ENCODE data around the gene GBF1. TPM values are rescaled to one million over a fixed set of nuclear protein-coding genes. Genes with fewer than 3 reads are reported as not detected.

The GBF1 gene
- total and polyA plus RNA-seq, 10 of the 15 experiments (the other 5 are each of a cell fraction or from before 2014, with no cell fraction given): 0.82 to 42.0 (median 21.8) TPM

DNA sequence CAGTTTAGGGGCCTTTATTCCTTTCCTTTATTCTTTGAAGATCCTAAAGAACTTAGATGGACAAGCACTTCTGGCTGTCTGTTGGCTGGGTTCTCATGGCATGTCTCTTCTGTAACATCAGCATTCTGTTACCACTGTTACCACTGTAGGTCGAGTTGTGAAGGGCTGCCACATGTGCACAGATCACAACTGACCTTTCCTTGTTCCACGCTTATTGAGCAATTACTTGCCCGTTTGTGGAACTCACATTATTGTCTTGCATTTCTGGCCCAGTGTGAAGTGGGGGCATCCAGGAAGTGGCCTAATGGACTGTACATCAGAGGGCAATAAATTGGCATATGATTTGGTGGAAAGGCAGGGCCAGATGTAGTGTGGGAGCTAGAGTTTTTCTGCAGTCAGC lies 23.7 kb downstream of the GBF1 start:
- no peak overlapping the region for H3K4me2 ChIP-seq (ENCODE audit: control insufficient read depth, insufficient read depth)
- RAD21 ChIA-PET (ENCODE audit: unreplicated experiment): no interaction called here
- no peak overlapping the region for H3K27ac ChIP-seq (ENCODE audit: control insufficient read depth, insufficient read depth)
- FAIRE-seq (no peak), ATAC-seq (no peak), DNase-seq (ENCODE audit: low read depth, low spot score) (no peak)
- H3K9ac ChIP-seq (ENCODE audit: control insufficient read depth, insufficient read depth, low read length): no peak overlapping the region
- no peaks in the 10 kb centered on the region for H3K9me3 ChIP-seq (replicated peaks; ENCODE audit: control insufficient read depth, insufficient read depth, low read length)
- H2AFZ ChIP-seq (ENCODE audit: control insufficient read depth, low read depth, low read length): no peak overlapping the region
- BruUV-seq (replicated peaks): no TSS peak
- H3K27me3 ChIP-seq (replicated peaks in 1 of 2; ENCODE audit: control insufficient read depth in 2 of 2, insufficient read depth in 2 of 2, low read length in 1 of 2): no peaks in the 10 kb centered on the region
- no peaks in the 10 kb centered on the region for H4K20me1 ChIP-seq (ENCODE audit: control insufficient read depth, insufficient read depth)
- SMC1A ChIA-PET (ENCODE audit: uncharacterized antibody, unreplicated experiment): interaction anchor here (1.2 to 2.5 kb wide), 4 partner anchors 38 to 82 kb away, joined by 5 to 12 read pairs (median 8); no protein-coding TSS in a partner anchor
- in situ Hi-C loops (cut with MboI): no loop called here
- H3K36me3 ChIP-seq (ENCODE audit: control insufficient read depth in 2 of 2, insufficient read depth in 2 of 2, low read length in 1 of 2): peaks cover 1 to 21% of the 10 kb centered on the region in 2 experiments; a peak in 3 of 4 replicates
- H3K4me3 ChIP-seq: no peak overlapping the region
- 71% methylated on average over 3 of the region's 3 CpGs for WGBS (ENCODE audit: insufficient coverage, insufficient replicate concordance, low lambda C conversion rate, missing lambda C conversion rate)
- CTCF ChIA-PET: interaction anchor here (0.6 to 1.9 kb wide), 5 partner anchors 14 to 80 kb away, joined by 3 to 6 read pairs (median 3); no protein-coding TSS in a partner anchor
- H3K4me1 ChIP-seq (ENCODE audit: control insufficient read depth, insufficient read depth, low read length): no peaks in the 10 kb centered on the region
- no peak for TF ChIP-seq NR2F1 (conservative IDR thresholded peaks at IDR 0.05)
- no peak for TF ChIP-seq SMAD5 (IDR thresholded peaks at IDR 0.05; ENCODE audit: low read depth)
- peaks cover 8% of the 10 kb centered on the region for H3K79me2 ChIP-seq (ENCODE audit: control insufficient read depth, insufficient read depth, low read length)
- intact Hi-C loops (cut with micrococcal nuclease; ENCODE audit: unreplicated experiment): no loop called here
- POLR2A ChIA-PET: interaction anchor here (0.7 to 1.0 kb wide), 3 partner anchors 9 to 1079 kb away, joined by 3 to 6 read pairs (median 3); no protein-coding TSS in a partner anchor

- Histone ChIP-seq H3K79me2 (ENCODE audit: control insufficient read depth, insufficient read depth, low read length) (peaks cover 15% of the 10 kb centered on the region), H3K36me3 (ENCODE audit: control insufficient read depth in 2 of 2, insufficient read depth in 2 of 2, low read length in 1 of 2) (peaks cover 3 to 17% of the 10 kb centered on the region in 2 experiments; a peak in 2 of 4 replicates), H3K9ac (ENCODE audit: control insufficient read depth, insufficient read depth, low read length) (no peak overlapping the region), H4K20me1 (ENCODE audit: control insufficient read depth, insufficient read depth) (no peaks in the 10 kb centered on the region), H3K4me1 (ENCODE audit: control insufficient read depth, insufficient read depth, low read length) (no peaks in the 10 kb centered on the region), H3K27me3 (replicated peaks in 1 of 2; ENCODE audit: control insufficient read depth in 2 of 2, insufficient read depth in 2 of 2, low read length in 1 of 2) (no peaks in the 10 kb centered on the region), H3K4me3 (no peak overlapping the region), H2AFZ (ENCODE audit: control insufficient read depth, low read depth, low read length) (no peak overlapping the region), H3K9me3 (replicated peaks; ENCODE audit: control insufficient read depth, insufficient read depth, low read length) (no peaks in the 10 kb centered on the region), H3K27ac (ENCODE audit: control insufficient read depth, insufficient read depth) (no peak overlapping the region), H3K4me2 (ENCODE audit: control insufficient read depth, insufficient read depth) (no peak overlapping the region)
- CTCF ChIA-PET: interaction anchor here (0.6 to 2.4 kb wide), 3 partner anchors 20 to 628 kb away, joined by 3 to 10 read pairs (median 4); no protein-coding TSS in a partner anchor
- POLR2A ChIA-PET: no interaction called here
- in situ Hi-C loops (cut with MboI) (no loop called here), intact Hi-C loops (cut with micrococcal nuclease; ENCODE audit: unreplicated experiment) (no loop called here)
- FAIRE-seq: no peak
- no peak for DNase-seq (ENCODE audit: low read depth, low spot score)
- RAD21 ChIA-PET (ENCODE audit: unreplicated experiment): no interaction called here
- no peak for TF ChIP-seq ATF2 (IDR thresholded peaks at IDR 0.05; ENCODE audit: low read length)
- SMC1A ChIA-PET (ENCODE audit: uncharacterized antibody, unreplicated experiment): interaction anchor here (0.8 kb wide), 1 partner anchor 17 kb away, joined by 3 read pairs; no protein-coding TSS in a partner anchor
- no TSS peak for BruUV-seq (replicated peaks)
- 89% methylated on average over 1 of the region's 1 CpG for WGBS (ENCODE audit: insufficient coverage, insufficient replicate concordance, low lambda C conversion rate, missing lambda C conversion rate)
- no peak for ATAC-seq
These were observed 28.7 kb downstream of the GBF1 start for GRCh38 chr10:102274062-102274461.

Measured in GM12878 (cell line).